ENCODE measurements around the gene CP. TPM values are rescaled to one million over a fixed set of nuclear protein-coding genes. Genes with fewer than 3 reads are reported as not detected.
"Not testable (repeated sequence)": the region's sequence is repeated elsewhere in the genome, so short reads cannot be mapped to it uniquely, and the experiment has no call there.

CP gene
- total and polyA plus RNA-seq, 7 experiments from 2014 or later = 0.43 to 1.3 (median 0.69) TPM; not detected in 4

DNA sequence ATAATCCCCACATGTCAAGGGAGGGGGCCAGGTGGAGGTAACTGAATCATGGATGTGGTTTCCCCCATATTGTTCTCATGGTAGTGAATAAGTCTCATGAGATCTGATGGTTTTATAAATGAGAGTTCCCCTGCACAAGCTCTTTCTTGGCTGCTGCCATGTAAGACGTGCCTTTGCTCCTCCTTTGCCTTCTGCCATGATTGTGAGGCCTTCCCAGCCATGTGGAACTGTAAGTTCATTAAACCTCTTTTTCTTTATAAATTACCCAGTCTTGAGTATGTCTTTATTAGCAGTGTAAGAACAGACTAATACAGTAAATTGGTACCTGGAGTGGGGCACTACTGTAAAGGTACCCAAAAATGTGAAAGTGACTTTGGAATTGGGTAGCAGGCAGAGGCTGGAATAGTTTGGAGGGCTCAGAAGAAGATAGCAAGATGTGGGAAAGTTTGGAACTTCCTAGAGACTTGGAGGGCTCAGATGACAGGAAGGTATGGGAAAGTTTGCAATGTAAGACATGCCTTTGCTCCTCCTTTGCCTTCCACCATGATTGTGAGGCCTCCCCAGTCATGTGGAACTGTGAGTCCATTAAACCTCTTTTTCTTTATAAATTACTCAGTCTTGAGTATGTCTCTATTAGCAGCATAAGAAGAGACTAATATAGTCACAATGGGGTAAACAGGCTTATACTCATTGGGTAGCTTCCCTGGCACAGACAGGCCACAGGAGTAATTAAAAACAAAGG, 2.1 kb downstream of the CP start:
- H3K4me3 Mint-ChIP-seq; DNase-seq; H3K4me1 ChIP-seq (ENCODE audit: control insufficient read depth in 2 of 2, insufficient read depth in 2 of 2, low read length in 2 of 2); H3K27ac Mint-ChIP-seq; H3K9me3 Mint-ChIP-seq; H3K27ac ChIP-seq (ENCODE audit: low read depth, low read length); CTCF ChIA-PET; H3K27me3 ChIP-seq (ENCODE audit: control insufficient read depth in 2 of 2, insufficient read depth in 2 of 2, low read length in 2 of 2); H3K4me3 ChIP-seq (ENCODE audit: low read length); H3K36me3 Mint-ChIP-seq; H3K36me3 ChIP-seq (ENCODE audit: control insufficient read depth in 2 of 3, insufficient read depth in 3 of 3, low read length in 3 of 3); POLR2A ChIA-PET; intact Hi-C loops (cut with micrococcal nuclease); H3K9me3 ChIP-seq (ENCODE audit: control insufficient read depth in 2 of 3, low read length in 3 of 3); ATAC-seq: not testable (repeated sequence)
- Mint-ChIP-seq H3K27me3 (peaks cover 0 to 11% (median 5%) of the 10 kb centered on the region in 5 donors), H3K4me1 (peaks cover 6 to 19% (median 11%) of the 10 kb centered on the region in 7 donors)

- CTCF ChIA-PET = no interaction called here
- POLR2A ChIA-PET = interaction anchor here (0.6 kb wide), 1 partner anchor 264 kb away, joined by 4 read pairs; no protein-coding TSS in a partner anchor
Observed at GRCh38 chr3:149217347-149217746, 4.3 kb downstream of the CP start.

GRCh38 chr3:149216193-149216869, 5.3 kb downstream of the CP start:
- Histone ChIP-seq H3K27me3 (ENCODE audit: control insufficient read depth in 2 of 2, insufficient read depth in 2 of 2, low read length in 2 of 2) (no peaks in the 10 kb centered on the region), H3K27ac (ENCODE audit: low read depth, low read length) (no peak overlapping the region), H3K4me1 (ENCODE audit: control insufficient read depth in 2 of 2, insufficient read depth in 2 of 2, low read length in 2 of 2) (no peaks in the 10 kb centered on the region), H3K36me3 (ENCODE audit: control insufficient read depth in 2 of 3, insufficient read depth in 3 of 3, low read length in 3 of 3) (no peaks in the 10 kb centered on the region), H3K4me3 (ENCODE audit: low read length) (no peak overlapping the region), H3K9me3 (ENCODE audit: control insufficient read depth in 2 of 3, low read length in 3 of 3) (no peaks in the 10 kb centered on the region)
- Mint-ChIP-seq H3K27ac (no peak overlapping the region), H3K4me1 (no peaks in the 10 kb centered on the region), H3K36me3 (no peaks in the 10 kb centered on the region), H3K9me3 (peaks cover 0 to 2% (median 0%) of the 10 kb centered on the region in 11 donors), H3K4me3 (no peak overlapping the region), H3K27me3 (peaks cover 0 to 19% (median 5%) of the 10 kb centered on the region in 5 donors)
- DNase-seq = no peak
- ATAC-seq = no peak
- POLR2A ChIA-PET = no interaction called here
- intact Hi-C loops (cut with micrococcal nuclease) = no loop called here
- CTCF ChIA-PET = no interaction called here

More at GRCh38 chr3:149217347-149217746, 4.3 kb downstream of the CP start:
- Histone ChIP-seq H3K36me3 (ENCODE audit: control insufficient read depth in 2 of 3, insufficient read depth in 3 of 3, low read length in 3 of 3) (no peaks in the 10 kb centered on the region), H3K9me3 (ENCODE audit: control insufficient read depth in 2 of 3, low read length in 3 of 3) (no peaks in the 10 kb centered on the region), H3K27me3 (ENCODE audit: control insufficient read depth in 2 of 2, insufficient read depth in 2 of 2, low read length in 2 of 2) (no peaks in the 10 kb centered on the region), H3K4me1 (ENCODE audit: control insufficient read depth in 2 of 2, insufficient read depth in 2 of 2, low read length in 2 of 2) (no peaks in the 10 kb centered on the region), H3K4me3 (ENCODE audit: low read length) (no peak overlapping the region), H3K27ac (ENCODE audit: low read depth, low read length) (no peak overlapping the region)
- no peaks in the 10 kb centered on the region for H3K4me1 Mint-ChIP-seq
- H3K4me3 Mint-ChIP-seq = no peak overlapping the region
- peaks cover 0 to 2% (median 0%) of the 10 kb centered on the region in 11 donors for H3K9me3 Mint-ChIP-seq
- ATAC-seq (no peak), DNase-seq (no peak)
- intact Hi-C loops (cut with micrococcal nuclease) = no loop called here
- H3K27ac Mint-ChIP-seq = no peak overlapping the region
- H3K36me3 Mint-ChIP-seq = no peaks in the 10 kb centered on the region
- peaks cover 0 to 14% (median 5%) of the 10 kb centered on the region in 5 donors for H3K27me3 Mint-ChIP-seq

DNA sequence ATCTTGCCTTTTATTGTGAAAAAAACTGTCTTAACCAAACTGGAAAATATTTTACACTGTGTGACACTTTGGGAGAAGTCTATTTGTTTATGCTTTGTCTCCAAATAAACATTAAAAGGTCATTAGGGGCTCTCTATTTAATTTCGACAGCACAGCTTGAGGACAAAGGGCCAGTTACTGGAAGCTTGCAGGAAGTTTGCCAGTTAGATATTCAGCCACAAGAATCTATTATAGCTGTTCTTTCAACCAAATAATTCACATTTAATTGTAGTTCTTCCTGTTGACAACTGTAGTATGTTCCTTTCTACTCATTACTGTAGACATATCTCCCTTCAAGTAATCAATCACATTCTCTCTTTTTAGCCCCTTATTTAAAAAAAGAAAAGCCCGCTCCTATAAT, 6.1 kb downstream of the CP start:
- Mint-ChIP-seq H3K4me1 (no peaks in the 10 kb centered on the region), H3K9me3 (peaks cover 0 to 2% (median 0%) of the 10 kb centered on the region in 11 donors), H3K36me3 (no peaks in the 10 kb centered on the region), H3K27me3 (peaks cover 0 to 24% (median 5%) of the 10 kb centered on the region in 5 donors), H3K4me3 (no peak overlapping the region), H3K27ac (no peak overlapping the region)
- DNase-seq (no peak), ATAC-seq (no peak)
- ChIA-PET POLR2A (no interaction called here), CTCF (no interaction called here)
- Histone ChIP-seq H3K4me3 (ENCODE audit: low read length) (no peak overlapping the region), H3K36me3 (ENCODE audit: control insufficient read depth in 2 of 3, insufficient read depth in 3 of 3, low read length in 3 of 3) (no peaks in the 10 kb centered on the region), H3K4me1 (ENCODE audit: control insufficient read depth in 2 of 2, insufficient read depth in 2 of 2, low read length in 2 of 2) (no peaks in the 10 kb centered on the region), H3K9me3 (ENCODE audit: control insufficient read depth in 2 of 3, low read length in 3 of 3) (no peaks in the 10 kb centered on the region), H3K27me3 (ENCODE audit: control insufficient read depth in 2 of 2, insufficient read depth in 2 of 2, low read length in 2 of 2) (no peaks in the 10 kb centered on the region), H3K27ac (ENCODE audit: low read depth, low read length) (no peak overlapping the region)
- intact Hi-C loops (cut with micrococcal nuclease) = no loop called here

DNA sequence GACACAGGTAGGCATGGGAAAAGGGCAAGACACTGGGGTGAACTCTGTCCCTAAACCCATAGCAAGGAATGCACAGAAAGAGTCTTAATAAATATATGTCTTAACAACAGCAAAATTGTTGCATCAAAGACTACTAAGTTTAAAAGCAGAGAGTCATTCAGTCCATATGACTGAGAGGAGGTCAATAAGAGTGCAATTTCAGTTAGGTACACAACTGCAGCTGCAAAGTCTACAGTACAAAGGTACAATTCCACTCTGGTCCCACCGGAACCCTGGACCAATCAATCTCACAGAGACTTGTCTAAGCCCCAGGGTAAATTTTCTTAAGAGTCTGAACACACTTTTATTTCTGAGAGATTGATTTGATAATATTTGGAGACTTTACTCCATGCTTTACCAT, 6.9 kb downstream of the CP start:
- ATAC-seq (no peak), DNase-seq (no peak)
- Histone ChIP-seq H3K4me3 (ENCODE audit: low read length) (no peak overlapping the region), H3K4me1 (ENCODE audit: control insufficient read depth in 2 of 2, insufficient read depth in 2 of 2, low read length in 2 of 2) (no peaks in the 10 kb centered on the region), H3K27ac (ENCODE audit: low read depth, low read length) (no peak overlapping the region), H3K27me3 (ENCODE audit: control insufficient read depth in 2 of 2, insufficient read depth in 2 of 2, low read length in 2 of 2) (no peaks in the 10 kb centered on the region), H3K36me3 (ENCODE audit: control insufficient read depth in 2 of 3, insufficient read depth in 3 of 3, low read length in 3 of 3) (no peaks in the 10 kb centered on the region), H3K9me3 (ENCODE audit: control insufficient read depth in 2 of 3, low read length in 3 of 3) (no peaks in the 10 kb centered on the region)
- Mint-ChIP-seq H3K4me1 (no peaks in the 10 kb centered on the region), H3K9me3 (peaks cover 0 to 2% (median 0%) of the 10 kb centered on the region in 11 donors), H3K4me3 (no peak overlapping the region), H3K36me3 (no peaks in the 10 kb centered on the region), H3K27ac (no peak overlapping the region), H3K27me3 (peaks cover 0 to 30% (median 6%) of the 10 kb centered on the region in 5 donors)
- intact Hi-C loops (cut with micrococcal nuclease) = no loop called here
- ChIA-PET CTCF (no interaction called here), POLR2A (no interaction called here)

GRCh38 chr3:149212386-149212785, 9.2 kb downstream of the CP start:
- intact Hi-C loops (cut with micrococcal nuclease) = no loop called here
- POLR2A ChIA-PET = interaction anchor here (0.7 kb wide), 1 partner anchor 48 kb away, joined by 5 read pairs; no protein-coding TSS in a partner anchor

More at GRCh38 chr3:149212386-149212785, 9.2 kb downstream of the CP start:
- CTCF ChIA-PET = no interaction called here
- Mint-ChIP-seq H3K4me3 (no peak overlapping the region), H3K27ac (no peak overlapping the region), H3K9me3 (no peaks in the 10 kb centered on the region), H3K4me1 (no peaks in the 10 kb centered on the region), H3K36me3 (no peaks in the 10 kb centered on the region), H3K27me3 (peaks cover 0 to 38% (median 0%) of the 10 kb centered on the region in 5 donors)
- Histone ChIP-seq H3K27ac (ENCODE audit: low read depth, low read length) (no peak overlapping the region), H3K4me3 (ENCODE audit: low read length) (no peak overlapping the region), H3K4me1 (ENCODE audit: control insufficient read depth in 2 of 2, insufficient read depth in 2 of 2, low read length in 2 of 2) (no peaks in the 10 kb centered on the region), H3K36me3 (ENCODE audit: control insufficient read depth in 2 of 3, insufficient read depth in 3 of 3, low read length in 3 of 3) (no peaks in the 10 kb centered on the region), H3K27me3 (ENCODE audit: control insufficient read depth in 2 of 2, insufficient read depth in 2 of 2, low read length in 2 of 2) (no peaks in the 10 kb centered on the region), H3K9me3 (ENCODE audit: control insufficient read depth in 2 of 3, low read length in 3 of 3) (no peaks in the 10 kb centered on the region)
- no peak for DNase-seq
- ATAC-seq = no peak
